SU-DHL-6 (cell line): ENCODE results near the gene DYSF.

Experiments used
- EZH2phosphoT487 ChIP-seq: fragments of 200-600 bp; sonication (generic), shearing (Covaris generic); conservative IDR thresholded peaks from 2 replicates; pipeline ENCODE4 v1.6.1; 2018; ENCODE audit warnings: mild to moderate bottlenecking, antibody characterized with exemption, low read length, moderate library complexity, mixed read lengths
- TF ChIP-seq, protein P1 (sequence below): fragments of 200-600 bp; sonication (generic); IDR thresholded peaks from one replicate; pipeline ENCODE4 v1.5.1; 2017; ENCODE audit warnings: antibody characterized with exemption, mild to moderate bottlenecking, low read length, moderate library complexity; ENCODE audit not compliant: insufficient read depth, poor library complexity, severe bottlenecking

DNA sequence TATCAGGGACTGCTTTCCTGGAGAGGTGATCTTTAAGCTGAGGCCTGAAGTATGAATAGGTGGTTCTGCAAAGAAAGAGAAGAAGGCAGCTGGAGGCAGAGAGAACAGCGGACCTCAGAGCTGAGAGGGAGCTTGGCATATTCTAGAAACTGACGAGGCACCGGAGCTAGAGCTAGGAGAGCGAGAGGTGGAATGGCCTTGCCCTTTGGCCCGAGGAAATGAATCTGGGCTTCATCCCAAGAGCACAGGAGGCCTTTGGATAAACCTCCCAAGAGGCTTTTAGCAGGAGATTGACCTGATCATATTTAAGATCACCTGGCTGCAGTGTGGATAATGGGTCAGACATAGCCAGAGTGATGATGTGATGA, 7.9 kb downstream of the DYSF start:
- TF ChIP-seq, protein P1, sequence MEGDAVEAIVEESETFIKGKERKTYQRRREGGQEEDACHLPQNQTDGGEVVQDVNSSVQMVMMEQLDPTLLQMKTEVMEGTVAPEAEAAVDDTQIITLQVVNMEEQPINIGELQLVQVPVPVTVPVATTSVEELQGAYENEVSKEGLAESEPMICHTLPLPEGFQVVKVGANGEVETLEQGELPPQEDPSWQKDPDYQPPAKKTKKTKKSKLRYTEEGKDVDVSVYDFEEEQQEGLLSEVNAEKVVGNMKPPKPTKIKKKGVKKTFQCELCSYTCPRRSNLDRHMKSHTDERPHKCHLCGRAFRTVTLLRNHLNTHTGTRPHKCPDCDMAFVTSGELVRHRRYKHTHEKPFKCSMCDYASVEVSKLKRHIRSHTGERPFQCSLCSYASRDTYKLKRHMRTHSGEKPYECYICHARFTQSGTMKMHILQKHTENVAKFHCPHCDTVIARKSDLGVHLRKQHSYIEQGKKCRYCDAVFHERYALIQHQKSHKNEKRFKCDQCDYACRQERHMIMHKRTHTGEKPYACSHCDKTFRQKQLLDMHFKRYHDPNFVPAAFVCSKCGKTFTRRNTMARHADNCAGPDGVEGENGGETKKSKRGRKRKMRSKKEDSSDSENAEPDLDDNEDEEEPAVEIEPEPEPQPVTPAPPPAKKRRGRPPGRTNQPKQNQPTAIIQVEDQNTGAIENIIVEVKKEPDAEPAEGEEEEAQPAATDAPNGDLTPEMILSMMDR, result no peak
- no peak for TF ChIP-seq EZH2phosphoT487
